Measurements from ENCODE around the gene SPINK1.
"Not testable (repeated sequence)": the region's sequence is repeated elsewhere in the genome, so short reads cannot be mapped to it uniquely, and the experiment has no call there.

Gene SPINK1

GRCh38 chr5:147822686-147823491 lies 8.6 kb downstream of the SPINK1 start:
- TF ChIP-seq, protein P1, sequence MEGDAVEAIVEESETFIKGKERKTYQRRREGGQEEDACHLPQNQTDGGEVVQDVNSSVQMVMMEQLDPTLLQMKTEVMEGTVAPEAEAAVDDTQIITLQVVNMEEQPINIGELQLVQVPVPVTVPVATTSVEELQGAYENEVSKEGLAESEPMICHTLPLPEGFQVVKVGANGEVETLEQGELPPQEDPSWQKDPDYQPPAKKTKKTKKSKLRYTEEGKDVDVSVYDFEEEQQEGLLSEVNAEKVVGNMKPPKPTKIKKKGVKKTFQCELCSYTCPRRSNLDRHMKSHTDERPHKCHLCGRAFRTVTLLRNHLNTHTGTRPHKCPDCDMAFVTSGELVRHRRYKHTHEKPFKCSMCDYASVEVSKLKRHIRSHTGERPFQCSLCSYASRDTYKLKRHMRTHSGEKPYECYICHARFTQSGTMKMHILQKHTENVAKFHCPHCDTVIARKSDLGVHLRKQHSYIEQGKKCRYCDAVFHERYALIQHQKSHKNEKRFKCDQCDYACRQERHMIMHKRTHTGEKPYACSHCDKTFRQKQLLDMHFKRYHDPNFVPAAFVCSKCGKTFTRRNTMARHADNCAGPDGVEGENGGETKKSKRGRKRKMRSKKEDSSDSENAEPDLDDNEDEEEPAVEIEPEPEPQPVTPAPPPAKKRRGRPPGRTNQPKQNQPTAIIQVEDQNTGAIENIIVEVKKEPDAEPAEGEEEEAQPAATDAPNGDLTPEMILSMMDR (conservative IDR thresholded peaks at IDR 0.05; ENCODE audit: control insufficient read depth, insufficient read depth, low read depth, low read length) = peak; percentile 99
- peak; percentile 70 for DNase-seq (ENCODE audit: low read depth)
- no peak overlapping the region for H3K4me3 ChIP-seq (ENCODE audit: control insufficient read depth, low read depth, low read length)

DNA sequence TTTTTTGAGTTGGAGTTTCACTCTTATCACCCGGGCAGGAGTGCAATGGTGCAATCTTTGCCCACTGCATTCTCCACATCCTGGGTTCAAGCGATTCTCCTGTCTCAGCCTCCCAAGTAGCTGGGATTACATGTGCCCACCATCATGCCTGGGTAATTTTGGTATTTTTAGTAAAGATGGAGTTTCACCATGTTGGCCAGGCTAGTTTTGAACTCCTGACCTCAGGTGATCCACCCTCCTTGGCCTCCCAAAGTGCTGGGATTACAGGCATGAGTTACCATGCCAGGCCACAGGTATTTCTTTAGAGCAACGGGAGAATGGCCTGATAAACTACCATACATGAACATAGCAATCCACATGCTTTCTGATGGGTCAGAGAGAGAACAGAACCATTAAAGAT lies 9.2 kb downstream of the SPINK1 start:
- H3K4me3 ChIP-seq (ENCODE audit: control insufficient read depth, low read depth, low read length); DNase-seq (ENCODE audit: low read depth): not testable (repeated sequence)

GRCh38 chr5:147821766-147822165 lies 9.7 kb downstream of the SPINK1 start:
- H3K4me3 ChIP-seq (ENCODE audit: control insufficient read depth, low read depth, low read length) = no peak overlapping the region
- TF ChIP-seq, protein P1 (conservative IDR thresholded peaks at IDR 0.05; ENCODE audit: control insufficient read depth, insufficient read depth, low read depth, low read length) = no peak
- no peak for DNase-seq (ENCODE audit: low read depth)

- no peak for DNase-seq (ENCODE audit: low read depth)
These were observed 12.2 kb downstream of the SPINK1 start for GRCh38 chr5:147819261-147819770.

DNA sequence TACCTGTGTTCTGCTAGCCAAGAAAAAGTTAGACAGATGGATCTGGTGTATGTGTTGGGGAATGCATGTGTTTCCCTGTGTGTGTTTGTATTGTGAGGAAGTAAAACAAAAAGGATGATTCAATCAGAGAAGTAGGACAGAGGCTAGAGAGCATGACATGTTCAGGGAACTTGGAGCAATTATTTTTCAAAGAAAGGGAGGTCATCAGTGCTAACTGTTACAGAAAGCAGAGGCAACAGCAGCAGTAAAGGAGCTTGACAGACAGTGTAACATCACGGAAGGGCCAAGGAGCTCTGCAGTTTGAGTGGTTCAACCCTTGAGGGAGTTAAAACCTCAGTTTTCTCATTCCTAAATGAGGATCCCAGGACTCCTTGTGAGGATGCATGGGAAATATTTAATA lies 13.2 kb downstream of the SPINK1 start:
- TF ChIP-seq, protein P1 (conservative IDR thresholded peaks at IDR 0.05; ENCODE audit: control insufficient read depth, insufficient read depth, low read depth, low read length) = no peak
- DNase-seq (ENCODE audit: low read depth) = no peak
- H3K4me3 ChIP-seq (ENCODE audit: control insufficient read depth, low read depth, low read length) = no peak overlapping the region

More at GRCh38 chr5:147819261-147819770, 12.2 kb downstream of the SPINK1 start:
- TF ChIP-seq, protein P1 (conservative IDR thresholded peaks at IDR 0.05; ENCODE audit: control insufficient read depth, insufficient read depth, low read depth, low read length) = no peak
- H3K4me3 ChIP-seq (ENCODE audit: control insufficient read depth, low read depth, low read length) = no peak overlapping the region

- DNase-seq (ENCODE audit: low read depth) = no peak
- no peak overlapping the region for H3K4me3 ChIP-seq (ENCODE audit: control insufficient read depth, low read depth, low read length)
- TF ChIP-seq, protein P1 (conservative IDR thresholded peaks at IDR 0.05; ENCODE audit: control insufficient read depth, insufficient read depth, low read depth, low read length) = no peak
These were observed 17.8 kb downstream of the SPINK1 start for GRCh38 chr5:147813696-147814095.

GRCh38 chr5:147809830-147810666 lies 21.4 kb downstream of the SPINK1 start:
- TF ChIP-seq, protein P1 (conservative IDR thresholded peaks at IDR 0.05; ENCODE audit: control insufficient read depth, insufficient read depth, low read depth, low read length) = no peak
- no peak for DNase-seq (ENCODE audit: low read depth)
- no peak overlapping the region for H3K4me3 ChIP-seq (ENCODE audit: control insufficient read depth, low read depth, low read length)

All from fibroblast of mammary gland (primary cell).